Activated naive CD4-positive, alpha-beta T cell treated with anti-CD3 and anti-CD28 coated beads, Interleukin-2, amount 10 ng/mL, durations not matched to agents 7 days and 5 days (primary cell): Measurements from ENCODE around the gene GOLGB1.
"Not testable (repeated sequence)": the region's sequence is repeated elsewhere in the genome, so short reads cannot be mapped to it uniquely, and the experiment has no call there.

ENCODE experiments used
- CTCF ChIA-PET: fragments of 350-600 bp; sonication (Branson Sonifier 250); formaldehyde crosslinking; loops from one replicate; lab custom pipeline; 2021; ENCODE audit warnings: antibody characterized with exemption; lab: Charles Lee
- DNase-seq: peaks from one replicate; pipeline ENCODE4 v3.0.0-alpha.2; 2020
- H3K27ac Mint-ChIP-seq: one replicate; pipeline ENCODE4 v1.8.0; 2021; ENCODE audit warnings: mild to moderate bottlenecking, moderate library complexity, mixed read lengths
- H3K27me3 Mint-ChIP-seq: one replicate; pipeline ENCODE4 v1.8.0; 2021; ENCODE audit warnings: mild to moderate bottlenecking, mixed read lengths
- H3K36me3 Mint-ChIP-seq: one replicate; pipeline ENCODE4 v1.8.0; 2021; ENCODE audit warnings: mixed read lengths
- H3K4me1 Mint-ChIP-seq: one replicate; pipeline ENCODE4 v1.8.0; 2021; ENCODE audit warnings: mixed read lengths
- H3K4me3 Mint-ChIP-seq: one replicate; pipeline ENCODE4 v1.8.0; 2021; ENCODE audit warnings: mild to moderate bottlenecking, moderate library complexity, mixed read lengths
- H3K9me3 Mint-ChIP-seq: one replicate; pipeline ENCODE4 v1.8.0; 2021; ENCODE audit warnings: mixed read lengths

Gene GOLGB1

GRCh38 chr3:121690777-121691405 lies 58.6 kb downstream of the GOLGB1 start:
- Mint-ChIP-seq H3K27me3 (no peaks in the 10 kb centered on the region), H3K36me3 (peaks cover 44% of the 10 kb centered on the region), H3K27ac (peak overlapping the region; percentile 58), H3K4me1 (peaks cover 18% of the 10 kb centered on the region), H3K4me3 (no peak overlapping the region), H3K9me3 (peaks cover 2% of the 10 kb centered on the region)
- DNase-seq: no peak
- CTCF ChIA-PET: interaction anchor here (0.5 to 1.4 kb wide), 3 partner anchors 9 to 96 kb away, joined by 3 to 5 read pairs (median 4); partner anchors contain the start of gene HCLS1

GRCh38 chr3:121688747-121689146 lies 60.8 kb downstream of the GOLGB1 start:
- H3K4me3 Mint-ChIP-seq, DNase-seq, H3K27me3 Mint-ChIP-seq, H3K9me3 Mint-ChIP-seq, CTCF ChIA-PET, H3K27ac Mint-ChIP-seq: not testable (repeated sequence)
- peaks cover 18% of the 10 kb centered on the region for H3K4me1 Mint-ChIP-seq
- peaks cover 56% of the 10 kb centered on the region for H3K36me3 Mint-ChIP-seq

DNA sequence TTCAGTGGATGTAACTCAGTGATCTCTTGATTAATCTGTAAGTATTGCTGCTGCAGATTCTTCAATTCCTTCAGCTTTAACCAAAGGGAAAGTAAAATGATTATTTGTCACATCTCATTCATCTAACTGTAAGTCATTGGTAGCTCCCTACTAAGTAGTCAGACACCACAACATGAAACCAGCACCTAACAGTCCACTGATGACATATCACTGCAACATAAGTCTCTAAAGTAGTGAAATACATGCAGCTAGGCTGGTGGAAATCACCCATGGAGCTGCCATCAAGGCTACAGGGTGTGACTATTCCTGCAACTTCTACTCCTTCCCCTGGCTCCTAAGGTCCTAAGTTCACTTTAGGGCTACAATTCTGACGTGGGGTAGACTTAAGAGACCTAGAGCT lies 67.7 kb downstream of the GOLGB1 start:
- CTCF ChIA-PET: no interaction called here
- Mint-ChIP-seq H3K9me3 (peaks cover 8% of the 10 kb centered on the region), H3K27me3 (no peaks in the 10 kb centered on the region), H3K4me3 (no peak overlapping the region), H3K4me1 (no peaks in the 10 kb centered on the region), H3K27ac (no peak overlapping the region), H3K36me3 (peaks cover 59% of the 10 kb centered on the region)
- DNase-seq: no peak

GRCh38 chr3:121677141-121677540 lies 72.4 kb downstream of the GOLGB1 start:
- Mint-ChIP-seq H3K4me3 (no peak overlapping the region), H3K4me1 (no peaks in the 10 kb centered on the region), H3K27ac (no peak overlapping the region), H3K27me3 (no peaks in the 10 kb centered on the region), H3K36me3 (peaks cover 61% of the 10 kb centered on the region), H3K9me3 (no peaks in the 10 kb centered on the region)
- no peak for DNase-seq
- CTCF ChIA-PET: no interaction called here

GRCh38 chr3:121670676-121671075 lies 78.9 kb downstream of the GOLGB1 start:
- H3K9me3 Mint-ChIP-seq: no peaks in the 10 kb centered on the region
- DNase-seq: no peak

DNA sequence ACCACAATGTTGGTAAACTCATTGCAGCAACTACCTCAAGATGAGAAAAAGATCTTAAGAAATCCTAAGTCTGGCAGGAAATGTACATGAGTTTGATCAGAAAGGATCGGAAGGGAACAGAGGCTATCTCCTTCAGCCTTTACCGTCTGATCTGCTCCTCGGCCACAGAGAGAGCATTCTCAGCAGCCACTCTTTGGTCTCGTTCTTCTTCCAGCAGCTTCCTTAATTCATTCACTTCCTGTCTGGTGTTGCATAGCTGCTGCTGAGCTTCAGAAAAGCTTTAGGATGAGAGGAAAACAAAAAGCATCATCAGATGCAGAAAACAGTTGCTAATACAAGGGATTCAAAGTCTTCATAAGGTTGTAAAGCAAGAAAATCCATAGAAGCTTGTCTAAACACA lies 82.2 kb downstream of the GOLGB1 start:
- H3K27me3 Mint-ChIP-seq: no peaks in the 10 kb centered on the region
- H3K36me3 Mint-ChIP-seq: peaks cover 69% of the 10 kb centered on the region
- H3K9me3 Mint-ChIP-seq: no peaks in the 10 kb centered on the region
- H3K4me3 Mint-ChIP-seq: no peak overlapping the region
- no peak overlapping the region for H3K27ac Mint-ChIP-seq
- DNase-seq: no peak
- CTCF ChIA-PET: no interaction called here
- no peaks in the 10 kb centered on the region for H3K4me1 Mint-ChIP-seq

More at GRCh38 chr3:121670676-121671075, 78.9 kb downstream of the GOLGB1 start:
- Mint-ChIP-seq H3K36me3 (peaks cover 67% of the 10 kb centered on the region), H3K27me3 (no peaks in the 10 kb centered on the region), H3K27ac (no peak overlapping the region), H3K4me1 (no peaks in the 10 kb centered on the region), H3K4me3 (no peak overlapping the region)
- CTCF ChIA-PET: no interaction called here

- Mint-ChIP-seq H3K4me3 (no peak overlapping the region), H3K36me3 (peaks cover 62% of the 10 kb centered on the region), H3K4me1 (peaks cover 11% of the 10 kb centered on the region), H3K27me3 (no peaks in the 10 kb centered on the region), H3K27ac (no peak overlapping the region), H3K9me3 (no peaks in the 10 kb centered on the region)
- CTCF ChIA-PET: no interaction called here
- DNase-seq: no peak
Observed at GRCh38 chr3:121665488-121665887, 84.1 kb downstream of the GOLGB1 start.

DNA sequence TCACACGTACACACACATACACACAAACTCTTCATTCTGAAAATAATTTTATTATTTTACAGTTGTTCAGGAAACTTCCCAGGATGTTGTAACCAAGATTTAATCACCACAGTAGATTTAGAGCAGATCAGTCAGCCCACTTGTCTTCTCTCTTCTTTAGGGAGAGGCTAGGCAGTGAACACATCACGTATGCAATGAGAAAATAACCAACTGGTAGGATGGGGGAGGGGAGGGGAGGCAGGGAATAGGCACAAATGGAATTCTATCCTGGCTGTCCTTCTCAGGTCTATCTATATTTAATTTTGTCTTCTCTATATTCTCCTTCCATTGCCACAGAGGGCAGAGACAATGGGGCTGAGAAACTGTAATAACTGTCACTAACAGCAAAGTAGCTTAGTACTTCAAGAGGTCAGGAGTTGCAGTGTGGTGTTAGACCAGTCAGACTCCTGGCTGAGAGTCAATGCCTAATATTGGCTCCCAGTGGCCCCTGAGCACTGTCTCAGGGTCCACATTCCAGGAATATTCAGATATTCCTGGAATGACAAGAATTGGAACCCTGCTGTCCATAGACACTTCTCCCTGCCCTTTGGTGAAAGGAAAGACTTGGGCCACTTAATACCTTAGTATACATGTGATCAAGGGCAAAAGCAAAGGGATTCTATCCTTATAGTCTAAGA lies 86.2 kb downstream of the GOLGB1 start:
- Mint-ChIP-seq H3K4me3 (no peak overlapping the region), H3K27me3 (no peaks in the 10 kb centered on the region), H3K9me3 (no peaks in the 10 kb centered on the region), H3K36me3 (peaks cover 69% of the 10 kb centered on the region), H3K4me1 (peaks cover 25% of the 10 kb centered on the region), H3K27ac (no peak overlapping the region)
- no peak for DNase-seq
- CTCF ChIA-PET: no interaction called here

- H3K36me3 Mint-ChIP-seq: peaks cover 70% of the 10 kb centered on the region
- no peak overlapping the region for H3K4me3 Mint-ChIP-seq
- peaks cover 30% of the 10 kb centered on the region for H3K4me1 Mint-ChIP-seq
- no peaks in the 10 kb centered on the region for H3K9me3 Mint-ChIP-seq
- H3K27ac Mint-ChIP-seq: no peak overlapping the region
- no peaks in the 10 kb centered on the region for H3K27me3 Mint-ChIP-seq
- CTCF ChIA-PET: interaction anchor here (0.8 kb wide), 1 partner anchor 34 kb away, joined by 3 read pairs; no protein-coding TSS in a partner anchor
- DNase-seq: no peak
Observed at GRCh38 chr3:121662742-121663141, 86.8 kb downstream of the GOLGB1 start.

GRCh38 chr3:121661376-121661775 lies 88.2 kb downstream of the GOLGB1 start:
- Mint-ChIP-seq H3K9me3 (no peaks in the 10 kb centered on the region), H3K4me1 (peaks cover 43% of the 10 kb centered on the region), H3K27ac (peak overlapping the region; percentile 99), H3K36me3 (peaks cover 70% of the 10 kb centered on the region), H3K27me3 (no peaks in the 10 kb centered on the region), H3K4me3 (peak overlapping the region; percentile 89)
- CTCF ChIA-PET: interaction anchor here (1.7 kb wide), 1 partner anchor 30 kb away, joined by 4 read pairs; no protein-coding TSS in a partner anchor
- DNase-seq: no peak

DNA sequence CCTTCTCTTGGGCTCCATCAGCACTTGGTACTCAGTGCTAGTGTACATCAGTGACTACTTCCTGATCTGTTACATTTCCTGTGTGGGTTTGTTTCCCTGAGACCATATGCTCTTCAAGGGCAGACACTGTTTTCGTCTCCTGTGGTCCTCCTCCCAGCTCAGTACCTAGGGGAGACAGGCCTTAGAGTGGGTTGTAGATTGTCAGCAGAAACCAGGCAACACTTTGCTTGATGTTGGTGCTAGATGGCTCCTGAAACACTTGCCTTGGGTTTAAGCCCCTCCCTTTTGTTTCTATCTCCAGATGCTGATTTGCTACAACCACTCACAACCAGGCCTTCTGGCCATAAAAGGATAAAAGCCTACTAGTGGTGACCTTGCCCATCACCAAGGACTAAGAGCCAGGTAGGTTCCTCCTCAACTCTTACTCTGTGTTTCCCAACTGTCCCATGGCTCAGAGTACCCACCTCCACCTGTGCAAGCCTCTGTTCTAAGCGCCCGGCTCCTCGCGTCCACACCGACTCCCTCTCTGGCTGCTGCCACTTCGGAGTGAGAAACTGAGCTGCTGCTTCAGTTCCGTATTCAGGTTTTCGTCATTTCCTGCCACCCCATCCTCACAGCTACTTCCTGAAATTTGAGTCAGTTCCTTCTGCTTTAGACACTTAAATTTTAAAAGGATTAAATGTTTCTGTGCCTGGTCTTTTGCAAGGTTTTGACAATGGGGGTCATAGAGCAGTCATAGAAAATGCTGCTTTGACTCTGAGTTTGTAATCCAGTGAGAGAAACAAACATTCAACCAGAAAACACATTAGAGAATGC lies 89.0 kb downstream of the GOLGB1 start, which contains the start of gene HCLS1:
Gene HCLS1, minus strand, starts transcription at position 548 of the 816 bp plus-strand sequence. CDS start 2,556 bp downstream, outside the sequence.
- CTCF ChIA-PET: interaction anchor here (1.7 kb wide), 1 partner anchor 31 kb away, joined by 4 read pairs; no protein-coding TSS in a partner anchor
- H3K4me1 Mint-ChIP-seq: peaks cover 49% of the 10 kb centered on the region
- peaks cover 68% of the 10 kb centered on the region for H3K36me3 Mint-ChIP-seq

GRCh38 chr3:121659586-121659985 lies 90.0 kb downstream of the GOLGB1 start:
- peak overlapping the region; percentile 99 for H3K27ac Mint-ChIP-seq
- H3K4me3 Mint-ChIP-seq: peak overlapping the region; percentile 89
- DNase-seq: no peak
- peaks cover 55% of the 10 kb centered on the region for H3K4me1 Mint-ChIP-seq
- CTCF ChIA-PET: interaction anchor here (1.7 kb wide), 1 partner anchor 32 kb away, joined by 4 read pairs; no protein-coding TSS in a partner anchor
- peaks cover 65% of the 10 kb centered on the region for H3K36me3 Mint-ChIP-seq
- no peaks in the 10 kb centered on the region for H3K27me3 Mint-ChIP-seq
- no peaks in the 10 kb centered on the region for H3K9me3 Mint-ChIP-seq

More for the DNA sequence above, 89.0 kb downstream of the GOLGB1 start, which contains the start of gene HCLS1:
- Mint-ChIP-seq H3K27me3 (no peaks in the 10 kb centered on the region), H3K4me3 (peak within 1 kb of the TSS; percentile 89), H3K9me3 (no peaks in the 10 kb centered on the region), H3K27ac (peak within 1 kb of the TSS; percentile 99)
- DNase-seq: peak; percentile 82

DNA sequence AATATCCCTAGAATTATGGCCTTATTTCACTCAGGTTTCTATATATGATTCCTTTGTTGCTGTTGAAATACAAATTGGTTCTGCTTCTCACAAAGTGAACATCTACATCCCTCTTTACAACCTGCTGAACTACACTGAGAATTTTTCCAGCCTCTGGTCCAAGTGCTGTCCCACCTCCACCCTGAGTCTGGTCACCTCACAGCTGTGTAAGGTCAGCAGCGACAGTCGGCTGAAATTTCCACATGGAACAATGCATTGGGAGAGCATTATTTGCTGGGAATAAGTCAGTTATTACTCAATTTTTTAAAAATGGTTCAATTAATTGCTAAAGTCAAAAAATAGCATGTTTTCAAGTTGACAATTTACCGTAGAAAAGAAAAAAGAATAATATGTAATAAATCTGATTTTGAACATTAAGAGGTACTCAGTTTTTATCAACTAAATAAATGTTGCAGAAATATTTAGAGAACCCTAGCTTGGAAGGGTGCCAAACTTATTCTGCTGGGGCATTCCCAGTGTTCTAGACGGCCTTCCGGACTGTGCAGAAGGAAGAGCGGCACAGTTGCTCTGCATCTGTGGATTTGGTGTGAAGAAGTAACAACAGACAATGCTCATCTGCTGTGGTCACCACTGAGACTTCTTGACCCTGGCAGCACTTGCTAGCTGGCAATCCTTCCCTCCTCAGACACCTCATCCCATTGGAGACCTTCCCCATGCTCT lies 90.7 kb downstream of the GOLGB1 start:
- peak overlapping the region; percentile 99 for H3K27ac Mint-ChIP-seq
- H3K36me3 Mint-ChIP-seq: peaks cover 70% of the 10 kb centered on the region
- DNase-seq: no peak
- H3K4me1 Mint-ChIP-seq: peaks cover 62% of the 10 kb centered on the region
- peak overlapping the region; percentile 89 for H3K4me3 Mint-ChIP-seq
- H3K9me3 Mint-ChIP-seq: no peaks in the 10 kb centered on the region
- CTCF ChIA-PET: no interaction called here
- no peaks in the 10 kb centered on the region for H3K27me3 Mint-ChIP-seq
